Lung microvascular endothelial cell (primary cell): ENCODE measurements around the gene CDH1. TPM values are rescaled to one million over a fixed set of nuclear protein-coding genes. Genes with fewer than 3 reads are reported as not detected.

Source experiments
- DNase-seq, 2 donors: peaks; one replicate each; pipeline versions ENCODE4 v3.0.0 to v3.0.0-alpha.2; 2010; ENCODE audit warnings: low read depth in 2 of 2
- total RNA-seq: library from RNA; depleted of rRNA; stranded (reverse); fragments of >200 nt; gene quantifications from 2 replicates; pipeline ENCODE4 v1.2.1, GENCODE V29; 2014

CDH1 gene
- total RNA-seq, 1 donor from 2014 or later = not detected

DNA sequence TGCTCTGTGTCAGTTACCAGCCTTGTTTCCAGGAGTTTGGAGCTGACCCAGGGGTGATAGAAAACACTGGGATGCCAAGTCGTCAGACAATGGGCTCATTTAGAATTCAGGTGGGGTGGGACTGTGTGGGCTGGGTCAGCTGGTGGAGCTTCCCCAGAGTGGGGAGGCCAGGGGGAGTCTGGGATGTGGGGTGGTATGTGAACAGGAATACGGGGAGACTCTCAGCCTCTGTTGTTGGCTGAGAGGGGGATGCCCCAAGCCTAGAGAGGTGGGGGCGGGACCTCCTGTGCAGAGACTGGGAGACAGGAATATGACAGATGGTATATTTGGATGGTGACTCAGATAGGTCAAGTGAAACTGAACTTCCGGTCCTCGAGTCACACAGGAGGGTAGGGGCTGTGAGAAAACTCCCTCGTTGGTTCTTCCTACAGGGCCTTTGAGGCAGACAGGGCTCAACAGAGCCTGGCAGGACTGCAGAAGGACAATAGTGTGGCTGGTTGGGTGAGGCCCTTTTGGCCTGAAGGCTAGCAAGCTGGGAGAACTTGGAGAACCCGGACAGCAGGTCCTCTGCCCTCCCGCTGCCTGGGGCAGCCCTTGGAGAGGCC, 23.7 kb downstream of the CDH1 start:
- DNase-seq = peak in 1 of 2 donors; percentile 40

DNA sequence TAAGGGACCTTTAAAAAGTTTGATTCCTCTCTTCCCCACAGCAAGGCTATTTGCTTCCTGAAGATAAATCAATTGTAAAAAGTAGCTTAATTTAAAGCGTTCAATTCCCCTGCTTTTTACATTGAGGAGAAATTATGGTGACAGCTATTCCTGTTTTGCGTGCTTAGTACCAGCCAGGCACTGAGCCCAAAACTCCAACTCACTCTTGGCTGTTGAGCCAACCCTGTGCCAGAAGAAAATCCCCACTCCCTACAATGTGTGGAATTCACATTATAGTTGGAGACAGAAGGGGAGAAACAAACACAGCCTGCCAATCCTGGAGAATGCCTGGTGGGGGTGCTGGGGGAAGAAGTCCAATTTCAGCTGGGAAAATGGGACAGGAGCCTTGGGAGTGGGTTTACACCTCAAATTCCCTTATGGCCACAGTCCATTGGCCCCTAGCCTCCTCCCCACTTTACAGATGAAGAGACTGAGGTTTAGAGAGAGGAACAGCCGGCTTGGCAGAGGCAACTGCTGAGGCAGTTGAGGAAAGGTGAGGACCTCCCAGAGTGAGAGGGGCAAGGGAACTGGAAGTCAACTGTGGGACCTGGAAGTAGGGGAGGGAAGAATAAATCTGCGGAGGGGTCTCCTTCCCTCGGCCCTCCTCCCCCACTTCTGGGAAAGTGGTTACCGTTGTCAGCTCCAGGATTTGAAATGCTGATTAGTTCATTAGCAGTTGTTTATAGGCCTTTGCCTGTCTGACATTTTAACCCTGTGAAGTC, 26.1 kb downstream of the CDH1 start:
- no peak for DNase-seq

DNA sequence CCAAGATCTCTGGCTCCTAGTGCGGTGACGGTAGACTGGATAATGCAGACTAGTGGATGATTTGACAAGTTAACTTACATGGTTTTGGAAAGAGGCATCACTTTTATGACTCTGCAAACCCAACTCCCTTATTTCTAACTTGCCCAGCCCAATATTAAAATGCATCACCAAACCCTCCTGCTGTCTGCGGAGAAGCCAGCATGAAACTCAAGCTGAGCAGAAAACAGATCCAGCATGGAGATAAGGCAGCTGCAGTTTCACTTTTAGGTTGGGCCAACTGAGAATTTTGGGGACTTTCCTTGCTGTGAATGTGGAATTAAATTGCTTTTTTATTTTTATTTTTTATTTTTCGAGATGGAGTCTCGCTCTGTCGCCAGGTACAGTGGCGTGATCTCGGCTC, 27.8 kb downstream of the CDH1 start:
- DNase-seq = no peak

GRCh38 chr16:68767581-68767980, 30.5 kb downstream of the CDH1 start:
- DNase-seq = no peak

DNA sequence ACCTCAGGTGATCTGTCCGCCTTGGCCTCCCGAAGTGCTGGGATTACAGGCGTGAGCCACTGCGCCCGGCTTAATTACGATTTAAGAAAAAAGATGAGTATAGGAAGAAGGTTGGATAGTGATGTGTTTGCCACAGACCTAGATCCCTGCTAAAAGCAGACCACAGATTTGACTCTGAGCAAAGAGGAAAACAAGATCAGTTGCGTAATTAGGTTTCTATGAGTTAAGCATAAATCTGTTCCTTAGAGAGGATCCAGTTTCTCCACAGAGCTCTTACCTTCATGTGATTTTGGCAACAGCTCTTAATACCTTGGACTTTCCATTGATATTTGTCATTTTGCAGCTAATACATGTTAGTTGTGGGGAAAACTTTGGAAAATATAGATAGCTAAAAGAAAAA, 31.1 kb downstream of the CDH1 start:
- DNase-seq = no peak

- no peak for DNase-seq
Observed at GRCh38 chr16:68768771-68769170, 31.7 kb downstream of the CDH1 start.

DNA sequence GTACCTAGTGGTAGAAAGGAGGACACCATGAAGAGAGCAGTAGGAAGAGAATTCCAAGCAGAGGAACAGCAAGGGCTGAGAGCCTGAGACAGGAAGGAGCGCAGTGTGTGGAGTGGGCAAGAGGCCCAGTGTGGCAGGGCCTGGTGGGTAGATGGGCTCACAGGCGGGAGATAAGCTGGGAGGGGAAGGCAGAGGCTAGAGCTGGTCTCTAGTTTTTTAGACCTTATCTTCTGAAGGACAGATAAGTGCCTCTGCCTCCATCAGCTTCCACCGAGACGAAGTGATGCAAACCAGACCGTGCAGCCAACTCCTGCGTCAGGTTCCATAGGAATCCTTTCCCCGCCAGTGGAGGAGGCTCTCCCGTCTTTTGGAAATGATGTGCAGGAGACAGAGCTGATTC, 33.6 kb downstream of the CDH1 start:
- DNase-seq = no peak

DNA sequence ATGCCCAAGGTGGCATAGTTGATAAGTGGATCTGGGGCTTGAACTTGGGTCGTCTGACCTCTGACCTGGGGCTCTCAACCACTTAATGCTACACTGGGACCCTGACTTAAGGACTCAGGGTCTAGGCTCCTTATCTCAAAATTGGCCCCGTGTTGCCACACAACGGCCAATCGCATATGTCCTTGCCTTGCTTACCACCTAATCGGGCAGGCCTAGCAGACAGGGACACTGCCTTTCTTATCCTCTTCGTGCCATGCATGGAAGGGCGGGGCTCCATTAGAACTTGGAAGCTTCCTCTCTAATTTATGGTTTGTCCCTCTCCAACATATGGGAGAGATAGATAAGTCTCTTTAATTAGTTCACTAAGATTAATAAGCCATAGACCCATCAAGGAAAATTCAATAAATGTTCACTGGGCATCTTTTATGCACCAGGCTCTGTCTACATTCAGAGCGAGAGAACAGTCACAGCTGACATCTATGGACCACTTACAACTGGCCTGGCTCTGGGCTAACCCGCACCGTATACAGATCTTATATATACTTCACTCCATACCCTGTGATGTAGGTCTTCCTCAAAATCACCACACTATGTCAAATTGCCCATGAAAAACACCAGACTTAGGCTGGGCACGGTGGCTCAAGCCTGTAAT, 35.1 kb downstream of the CDH1 start:
- no peak for DNase-seq

DNA sequence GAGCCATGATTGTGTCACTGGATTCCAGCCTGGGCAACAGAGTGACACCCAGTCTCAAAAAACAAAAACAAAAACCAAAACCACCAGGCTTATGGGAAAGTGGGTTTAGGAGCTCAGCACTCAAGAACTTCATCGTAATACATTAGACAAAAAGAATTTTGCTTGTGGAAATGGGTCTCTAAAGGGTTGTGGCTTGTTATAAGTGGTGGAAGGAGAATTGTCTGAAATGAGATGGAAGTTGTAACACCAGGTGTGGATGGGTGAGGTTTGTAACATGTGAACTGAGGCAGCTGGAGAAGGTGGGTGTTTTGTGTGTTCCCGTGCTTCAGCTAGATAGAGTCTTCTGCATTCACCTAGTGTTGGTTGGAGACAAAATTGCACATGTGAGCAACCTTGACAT, 35.8 kb downstream of the CDH1 start:
- DNase-seq = no peak

- DNase-seq = no peak
Observed at GRCh38 chr16:68774982-68775634, 38.0 kb downstream of the CDH1 start.

DNA sequence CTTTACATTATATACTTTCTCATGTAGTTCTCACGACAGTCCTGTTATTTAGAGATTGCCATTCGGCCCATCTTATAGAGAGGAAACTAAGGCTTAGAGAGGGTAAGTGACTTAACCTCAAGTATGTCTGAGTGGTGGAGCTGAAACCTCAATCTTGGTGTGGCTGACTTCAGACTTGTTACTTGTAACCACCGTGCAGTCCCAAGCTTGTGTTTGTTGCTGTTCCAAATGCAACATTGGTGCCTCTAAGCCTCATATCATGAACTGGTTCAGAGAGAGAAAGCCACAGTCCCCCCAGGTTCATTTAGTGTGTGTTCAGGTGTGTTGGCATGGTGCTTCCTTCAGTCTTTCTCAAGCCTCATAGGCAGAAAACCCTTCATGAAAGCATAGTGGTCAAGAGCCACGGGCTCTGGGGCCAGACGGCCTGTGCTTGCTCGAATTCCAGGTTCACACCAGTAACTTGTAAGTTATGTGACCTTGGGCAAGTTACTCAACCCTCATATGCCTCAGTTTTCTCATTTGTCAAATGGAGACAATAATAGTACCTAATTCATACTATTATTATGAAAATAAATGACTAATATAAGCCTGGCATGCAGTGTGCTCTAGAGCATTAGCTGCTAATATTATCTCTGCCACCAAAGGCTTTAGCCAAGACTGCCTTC, 39.9 kb downstream of the CDH1 start:
- DNase-seq = no peak

- DNase-seq = peak in 1 of 2 donors; percentile 16
Observed at GRCh38 chr16:68778551-68779231, 41.6 kb downstream of the CDH1 start.

DNA sequence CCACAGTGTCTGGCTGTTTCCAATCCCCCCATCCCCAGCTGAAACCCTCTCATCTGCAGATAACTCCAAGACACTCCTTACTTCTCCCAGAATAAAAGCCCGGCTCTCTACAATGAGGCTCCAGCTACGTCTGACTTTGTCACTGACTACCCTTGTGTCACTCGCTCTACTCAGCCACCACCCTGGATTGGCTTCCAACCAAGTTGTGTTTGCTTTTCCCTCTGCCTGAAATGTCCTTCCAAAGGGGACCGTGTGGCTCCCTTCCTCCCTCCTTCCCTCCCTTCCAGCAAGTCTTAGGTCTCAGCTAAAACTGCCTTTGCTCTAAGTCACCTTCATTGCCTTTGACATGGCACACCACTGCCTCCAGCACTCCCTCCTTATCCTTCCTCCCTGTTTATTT, 42.8 kb downstream of the CDH1 start:
- DNase-seq = no peak

DNA sequence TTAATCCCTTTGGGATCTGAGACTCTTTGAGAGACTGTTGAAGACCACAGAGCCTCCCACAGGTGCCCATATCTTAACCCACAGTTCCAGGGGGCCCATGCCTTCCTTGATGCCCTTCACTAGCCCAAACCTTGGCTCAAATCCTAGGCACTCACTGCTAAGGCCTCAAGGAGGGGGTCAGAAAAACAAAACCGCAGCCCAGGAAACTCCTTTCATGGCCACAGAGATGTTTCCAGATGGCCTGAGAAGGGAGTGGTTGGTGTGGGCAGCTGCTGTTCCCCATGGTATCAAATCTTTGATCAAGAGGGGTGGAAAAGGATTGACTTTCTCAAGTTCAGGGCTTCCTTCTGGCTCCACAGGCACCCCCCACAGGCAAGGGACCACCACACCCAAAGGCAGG, 44.7 kb downstream of the CDH1 start:
- DNase-seq = no peak

- DNase-seq = no peak
Observed at GRCh38 chr16:68782198-68783174, 45.4 kb downstream of the CDH1 start.

DNA sequence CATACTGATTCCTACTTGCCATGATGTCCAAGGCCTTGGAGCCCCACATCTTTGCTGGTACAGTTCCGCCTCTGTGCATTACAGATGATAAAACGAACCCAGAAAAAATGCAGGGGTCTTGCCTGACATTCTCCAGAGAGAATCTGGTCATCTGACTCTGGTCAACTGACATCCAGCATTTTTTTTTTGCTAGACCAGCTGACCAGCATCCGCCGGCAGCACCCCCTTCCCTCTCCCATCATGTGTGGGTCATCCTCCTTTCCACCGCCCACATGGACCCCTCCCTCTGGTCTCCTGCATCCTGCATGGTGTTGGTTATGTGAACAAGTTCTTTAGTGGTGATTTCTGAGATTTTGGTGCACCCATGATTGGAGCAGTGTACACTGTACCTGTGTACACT, 47.1 kb downstream of the CDH1 start:
- no peak for DNase-seq

DNA sequence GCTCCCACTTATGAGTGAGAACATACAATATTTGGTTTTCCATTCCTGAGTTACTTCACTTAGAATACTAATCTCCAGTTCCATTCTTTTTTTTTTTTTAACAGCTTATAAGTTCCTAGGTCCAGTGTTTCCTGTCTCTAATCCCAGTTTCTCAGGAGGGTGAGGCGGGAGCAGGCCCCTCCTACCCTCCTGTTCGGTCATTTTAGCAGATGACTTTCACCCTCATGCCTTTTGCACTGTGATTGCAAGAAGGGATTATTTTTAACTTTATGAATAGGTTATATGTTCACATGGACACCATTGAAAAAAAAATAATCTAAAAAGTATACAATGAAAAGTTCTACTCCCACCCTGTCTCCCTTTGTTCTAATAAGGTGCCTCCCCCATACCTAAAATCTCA, 47.6 kb downstream of the CDH1 start:
- DNase-seq = no peak

GRCh38 chr16:68785715-68786114, 48.6 kb downstream of the CDH1 start:
- DNase-seq = no peak

- no peak for DNase-seq
Observed at GRCh38 chr16:68786685-68787418, 49.8 kb downstream of the CDH1 start.
